Measurements from ENCODE around the gene PSMD6.

The PSMD6 gene

DNA sequence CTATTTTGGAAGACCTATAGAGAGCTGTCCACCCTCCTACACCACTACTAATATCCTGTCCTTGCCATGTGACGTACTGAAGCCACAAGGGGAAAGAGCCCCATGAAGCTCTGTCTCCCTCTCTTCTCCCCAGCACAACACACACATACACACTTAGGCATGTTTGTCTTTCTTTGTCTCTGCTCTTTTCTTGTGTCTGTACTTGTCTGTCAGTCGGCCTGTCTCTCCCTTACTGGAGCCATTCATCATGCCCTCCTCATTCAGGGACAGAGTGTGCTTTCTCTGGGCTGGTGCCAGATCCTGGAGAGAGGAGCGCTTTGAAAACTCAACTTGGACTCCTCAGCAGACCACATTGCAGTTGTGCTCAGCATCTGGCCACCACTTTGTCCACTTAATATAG, 47.6 kb downstream of the PSMD6 start:
- no peak for FAIRE-seq

GRCh38 chr3:63974451-63974850, 48.8 kb downstream of the PSMD6 start:
- FAIRE-seq: no peak

- FAIRE-seq: no peak
Measured at GRCh38 chr3:63973406-63973805, 49.9 kb downstream of the PSMD6 start.

DNA sequence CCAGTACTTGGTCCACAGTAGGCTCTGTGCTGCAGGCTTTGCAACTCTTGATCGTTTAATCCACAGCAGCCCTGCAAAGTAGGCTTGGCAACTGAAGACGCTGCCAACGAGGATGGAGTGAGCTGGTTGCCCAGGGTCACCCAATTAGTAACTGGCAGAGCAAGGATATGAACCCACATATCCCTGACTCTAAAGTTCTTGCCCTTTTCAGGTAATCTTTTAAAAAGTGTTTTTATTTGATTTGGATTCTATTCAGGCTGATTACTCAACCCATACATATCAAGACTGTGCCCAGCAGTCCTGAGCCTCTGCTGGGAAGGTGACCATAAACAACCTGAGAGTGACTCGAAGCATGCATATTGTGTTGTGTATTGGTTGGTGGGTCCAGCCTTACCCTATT, 50.3 kb downstream of the PSMD6 start:
- no peak for FAIRE-seq

DNA sequence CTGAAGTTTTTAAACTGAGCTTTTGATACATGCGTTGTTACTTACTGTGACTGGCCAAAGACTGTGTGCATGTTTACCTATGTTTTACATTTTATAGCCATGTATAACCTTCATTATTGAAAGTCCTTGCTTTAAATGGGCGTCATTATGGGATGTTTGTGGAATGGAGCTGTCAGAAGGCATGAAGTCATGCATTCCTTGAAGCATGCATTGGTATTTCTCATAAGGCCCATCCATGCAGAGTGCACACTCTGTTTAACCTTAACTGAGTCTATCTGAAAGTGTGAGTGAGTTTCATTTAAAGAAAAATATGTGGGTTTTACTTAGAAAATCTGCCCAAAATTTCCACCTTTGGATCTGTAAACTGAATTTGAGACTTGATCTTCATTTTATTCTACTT, 51.1 kb downstream of the PSMD6 start:
- FAIRE-seq: no peak

DNA sequence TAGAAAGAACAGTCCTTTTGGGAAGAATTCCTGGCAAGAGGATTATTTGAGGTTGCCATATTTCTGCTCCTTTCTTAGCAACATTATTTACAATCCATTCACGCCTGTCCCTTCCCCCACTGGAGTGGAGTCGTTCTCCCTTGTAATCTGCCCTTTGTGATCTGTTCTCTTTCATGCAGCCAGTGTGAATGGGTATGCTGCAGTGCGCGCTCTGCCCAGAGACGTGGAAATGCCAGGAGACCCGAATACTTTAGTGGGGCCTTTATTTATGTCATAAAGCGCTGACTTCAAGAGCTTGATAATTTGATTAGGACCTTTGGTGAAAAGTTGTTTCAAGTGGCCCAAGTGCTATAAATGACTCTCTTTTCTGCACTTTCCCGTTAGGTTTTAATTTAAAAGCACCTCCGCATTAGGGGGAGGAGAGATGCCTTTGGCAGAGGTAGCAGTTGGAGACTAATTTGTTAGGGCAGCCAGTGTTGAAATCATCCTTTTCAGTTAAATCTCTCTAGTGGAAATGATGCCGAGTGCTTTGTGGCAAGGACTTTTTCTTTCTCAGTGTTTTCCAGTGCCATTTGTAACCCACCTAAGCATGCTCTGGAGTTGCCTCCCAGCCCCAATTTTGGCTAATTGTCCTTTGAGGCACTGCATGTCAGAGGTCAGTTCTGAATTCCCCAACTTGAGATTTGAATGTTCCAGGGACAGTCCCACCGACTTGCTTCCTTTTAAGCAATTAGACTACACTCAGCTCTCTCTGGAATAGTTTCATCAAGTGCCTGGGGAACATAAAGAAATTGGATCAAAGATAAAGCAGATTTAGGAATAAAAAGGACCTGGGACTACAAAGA, 52.4 kb downstream of the PSMD6 start:
- FAIRE-seq: no peak

GRCh38 chr3:63969876-63970275, 53.4 kb downstream of the PSMD6 start:
- FAIRE-seq: no peak

- no peak for FAIRE-seq
Measured at GRCh38 chr3:63968612-63969350, 54.5 kb downstream of the PSMD6 start.

GRCh38 chr3:63967675-63968611, 55.4 kb downstream of the PSMD6 start:
- FAIRE-seq: no peak

GRCh38 chr3:63966871-63967270, 56.4 kb downstream of the PSMD6 start:
- no peak for FAIRE-seq

DNA sequence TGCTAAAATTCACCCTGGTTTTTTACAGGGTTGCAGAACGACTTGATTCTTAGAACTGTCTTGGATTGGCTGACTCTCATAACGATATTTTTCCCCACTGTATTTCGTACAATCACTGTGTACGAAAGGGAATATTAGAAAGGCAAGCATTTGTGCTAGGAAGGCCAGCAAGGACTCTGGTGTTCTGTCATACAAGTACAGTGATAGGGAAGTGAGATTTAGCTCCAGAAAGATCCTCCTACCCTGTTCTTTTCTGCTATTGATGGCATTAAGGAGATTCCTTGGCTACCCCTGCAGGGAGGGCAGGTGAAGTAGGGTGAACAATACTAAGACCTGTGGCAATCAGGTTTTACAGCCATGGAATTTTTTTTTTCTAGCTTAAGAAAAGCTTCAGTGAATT, 57.3 kb downstream of the PSMD6 start:
- FAIRE-seq: no peak

DNA sequence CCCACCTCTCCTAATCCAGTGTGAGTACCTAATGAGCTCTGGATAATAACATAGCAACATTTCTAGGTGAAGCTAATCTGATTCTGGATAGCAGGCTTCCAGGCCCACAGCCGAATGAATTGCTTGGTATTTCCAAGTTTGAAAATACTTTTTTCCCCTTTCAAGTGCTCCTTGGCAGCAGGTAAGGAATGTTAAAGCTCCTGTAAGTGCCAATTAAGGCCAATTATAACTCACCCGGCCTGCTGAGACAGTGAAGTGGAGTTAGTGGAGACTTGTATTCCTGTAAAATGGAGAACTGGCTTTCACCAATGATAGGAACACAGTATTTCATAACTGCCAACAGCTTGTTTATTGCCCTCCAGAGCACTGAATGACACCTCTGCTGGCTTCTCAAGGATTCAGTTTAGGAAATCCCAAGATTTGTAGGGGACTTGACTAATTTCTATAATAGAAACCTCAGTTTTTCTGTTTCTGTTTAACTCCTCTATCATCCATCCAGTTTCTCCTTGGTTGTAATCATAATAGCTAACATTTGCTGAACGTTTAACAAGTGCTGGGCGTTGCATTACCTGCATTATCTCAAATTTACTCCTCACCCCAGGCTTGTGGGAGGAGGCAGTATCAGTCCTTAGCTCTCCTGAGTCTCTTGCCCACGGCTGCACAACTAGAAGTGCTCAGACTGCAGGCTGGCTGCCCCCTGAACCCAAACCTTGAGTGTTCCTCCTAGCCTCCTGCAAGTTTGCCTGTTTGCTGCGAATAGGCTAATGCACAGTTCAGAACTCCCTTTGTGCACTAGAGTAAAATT, 58.4 kb downstream of the PSMD6 start:
- peak; percentile 81 for FAIRE-seq

- no peak for FAIRE-seq
Measured at GRCh38 chr3:63963496-63963895, 59.8 kb downstream of the PSMD6 start.

DNA sequence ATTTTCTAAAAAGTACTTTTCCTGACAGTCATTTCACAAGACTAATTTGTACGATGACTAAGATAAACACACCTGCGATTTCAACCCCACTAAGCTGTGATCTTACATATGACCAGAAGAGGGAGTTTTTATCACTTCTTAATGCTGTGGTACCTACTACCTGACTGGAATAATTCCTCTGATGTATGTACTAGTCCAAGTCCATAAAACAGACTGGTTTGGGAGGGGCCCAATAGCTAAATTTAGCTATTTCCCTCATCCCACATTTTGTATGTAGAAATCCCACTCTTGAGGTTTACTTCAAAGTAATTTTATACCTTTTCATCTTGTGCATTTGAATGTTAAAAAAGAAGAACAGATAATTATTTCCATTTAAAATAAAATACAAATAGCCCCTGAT, 61.4 kb downstream of the PSMD6 start:
- peak; percentile 88 for FAIRE-seq
